ENCODE measurements around the gene CCNYL1. TPM values are rescaled to one million over a fixed set of nuclear protein-coding genes. Genes with fewer than 3 reads are reported as not detected.
"Not testable (repeated sequence)": the region's sequence is repeated elsewhere in the genome, so short reads cannot be mapped to it uniquely, and the experiment has no call there.

Gene CCNYL1
- 7.9 and 14.5 TPM in 2 replicates for total RNA-seq (2014; rRNA removed; shearing (Covaris generic))

DNA sequence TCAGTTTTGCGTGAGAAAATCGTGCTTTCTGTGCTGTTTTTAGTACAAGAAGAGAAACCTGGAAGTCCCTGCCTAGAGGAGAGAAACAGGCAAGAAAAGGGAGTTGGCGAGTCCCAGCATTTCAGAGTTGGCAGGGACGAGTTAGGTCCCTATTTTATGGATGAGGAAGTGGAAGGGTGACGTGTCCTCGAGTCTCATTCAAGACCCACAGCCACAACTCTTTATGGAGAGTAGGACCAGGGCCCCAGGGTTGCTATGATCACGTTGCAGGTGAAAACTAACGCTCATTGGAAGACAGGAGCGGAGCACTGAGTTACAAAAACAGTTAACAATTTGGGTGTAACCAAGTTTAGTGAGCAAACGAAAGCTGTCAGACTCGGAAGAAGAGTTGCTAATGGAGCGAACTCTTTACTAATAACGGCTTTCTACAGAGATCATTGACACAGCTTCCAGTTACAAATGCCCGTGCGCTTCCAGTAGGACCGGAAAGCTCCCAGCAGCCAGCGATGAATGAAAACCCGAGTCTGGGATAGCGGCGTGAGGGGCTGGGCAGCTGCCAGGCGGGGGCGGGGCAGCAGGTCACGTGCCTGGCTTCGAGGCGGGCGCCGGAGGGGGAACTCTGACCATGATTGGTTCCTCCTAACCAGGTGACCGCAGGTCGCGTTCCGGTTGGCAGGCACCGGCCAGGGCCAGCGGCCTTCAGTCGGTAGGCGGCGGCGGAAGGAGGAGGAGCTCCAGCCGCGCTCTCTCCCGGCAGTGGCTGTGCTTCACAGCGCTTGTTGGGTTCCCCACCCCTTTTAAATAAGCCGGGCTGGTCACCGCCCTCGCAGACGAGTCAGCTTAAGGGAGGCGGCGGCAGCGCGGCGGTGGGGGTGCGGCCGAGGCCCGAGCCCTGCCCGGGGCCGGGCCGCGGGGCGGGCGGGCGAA, at the start of gene CCNYL1:
CCNYL1 (plus strand) TSS at position 827 of the 927 bp plus-strand sequence. CDS start 257 bp downstream, outside the sequence.
- peak; percentile 98 for DNase-seq (ENCODE audit: low read depth)

DNA sequence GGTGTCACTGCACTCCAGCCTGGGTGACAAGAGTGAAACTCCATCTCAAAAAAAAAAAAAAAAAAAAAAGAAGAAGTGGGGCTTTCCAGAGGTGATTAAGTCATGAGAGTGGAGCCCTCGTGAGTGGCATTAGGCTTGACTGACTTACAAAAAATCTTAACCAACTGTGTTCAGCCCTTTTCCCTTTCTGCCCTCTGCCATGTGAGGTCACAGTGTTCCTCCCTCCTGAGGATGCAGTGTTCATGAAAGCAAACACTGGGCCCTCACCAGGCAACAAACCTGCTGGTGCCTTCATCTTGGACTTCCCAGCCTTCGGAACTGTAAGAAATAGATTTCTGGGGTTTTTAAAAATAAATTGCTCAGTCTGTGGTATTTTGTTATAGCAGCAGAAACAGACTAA, 49.2 kb upstream of the CCNYL1 start:
- DNase-seq (ENCODE audit: low read depth) = peak; percentile 7

DNA sequence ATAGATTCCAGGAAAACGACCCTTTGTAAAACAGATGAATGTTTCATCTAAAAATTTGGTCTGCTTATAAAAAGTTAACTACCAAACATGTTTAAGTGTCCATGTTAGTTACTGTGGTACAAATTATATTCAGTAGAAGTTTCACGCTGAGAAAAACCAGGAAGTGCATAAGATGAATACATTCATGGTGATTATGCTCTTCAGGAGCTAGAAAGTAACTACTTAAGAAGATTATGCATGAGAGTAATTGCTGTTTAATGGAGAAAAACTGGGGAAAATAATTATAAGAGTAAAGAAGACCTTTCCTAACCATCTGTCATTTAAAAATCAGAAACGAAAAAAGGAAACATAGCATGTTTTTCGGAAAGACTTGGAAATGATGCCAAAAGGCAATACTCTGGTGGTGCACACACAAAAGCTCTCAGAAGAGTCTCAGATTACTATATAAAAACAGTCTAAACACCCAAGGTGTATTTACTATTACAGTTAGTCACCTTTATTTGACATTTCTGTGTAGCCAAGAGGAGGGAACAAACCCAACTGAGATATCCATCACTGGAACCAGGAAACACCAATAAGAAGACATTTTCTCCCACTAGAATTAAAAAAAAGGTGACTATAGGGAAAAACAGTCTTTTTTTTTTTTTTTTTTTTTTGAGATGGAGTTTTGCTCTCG, 47.4 kb upstream of the CCNYL1 start:
- DNase-seq (ENCODE audit: low read depth) = no peak

DNA sequence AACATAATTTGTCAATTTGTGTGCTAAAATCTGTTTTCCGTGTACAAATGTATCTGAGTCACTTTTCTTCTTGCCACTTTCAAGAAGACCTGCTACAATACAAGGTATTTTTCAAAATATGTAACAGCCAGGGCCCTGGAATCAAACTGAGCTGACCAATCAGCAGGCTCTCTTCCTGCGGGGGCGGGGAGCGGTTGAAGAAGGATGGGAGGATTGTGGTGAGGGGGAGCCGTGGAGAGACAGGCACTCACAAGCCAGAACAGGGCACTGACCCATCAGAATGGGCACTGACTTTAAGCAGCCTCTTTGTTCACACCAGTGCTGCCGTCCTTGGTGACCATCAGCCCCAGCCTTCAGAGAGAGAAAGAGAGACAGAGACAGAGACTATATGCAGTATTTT, 40.6 kb upstream of the CCNYL1 start:
- no peak for DNase-seq (ENCODE audit: low read depth)

DNA sequence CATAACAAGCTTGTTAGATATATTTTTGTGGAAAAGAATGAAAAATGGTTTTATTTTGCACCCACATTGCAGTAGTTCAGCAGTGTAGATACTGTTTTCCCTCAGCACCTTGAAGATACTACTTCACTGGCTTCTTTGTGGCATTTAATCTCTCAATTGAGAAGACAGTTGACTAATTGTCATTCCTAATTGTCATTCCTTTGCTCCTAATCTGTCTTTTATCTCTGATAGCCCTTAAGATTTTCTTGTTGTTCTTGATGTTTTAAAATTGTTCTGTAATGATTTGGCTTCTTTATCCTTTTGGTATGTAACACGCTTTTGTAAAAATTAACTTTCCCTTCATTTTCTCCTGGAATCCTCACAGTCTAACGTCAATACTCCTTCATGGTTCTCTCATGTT, 38.0 kb upstream of the CCNYL1 start:
- DNase-seq (ENCODE audit: low read depth) = no peak

DNA sequence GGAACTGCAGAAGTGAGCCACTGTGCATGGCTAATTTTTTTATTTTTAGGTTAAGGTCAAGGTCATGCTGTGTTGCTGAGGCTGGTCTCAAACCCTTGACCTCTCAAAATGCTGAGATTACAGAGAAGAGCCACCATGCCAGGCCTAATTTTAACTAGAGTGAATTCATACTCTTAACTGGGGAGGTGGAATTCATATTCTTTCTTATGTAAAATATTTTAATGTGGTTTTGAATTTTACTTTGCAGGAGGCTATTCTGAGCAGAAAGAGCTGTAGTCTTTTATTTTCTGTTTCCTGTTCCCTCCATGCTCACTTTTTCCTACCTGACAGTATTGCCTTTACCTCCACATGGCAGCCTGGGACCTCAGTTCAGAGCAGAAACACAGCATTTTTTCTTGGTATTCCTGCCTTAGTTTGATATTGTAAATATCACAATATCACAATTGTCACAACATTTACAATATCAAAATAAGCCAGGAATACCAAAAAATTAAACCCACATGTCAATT, 37.1 kb upstream of the CCNYL1 start:
- no peak for DNase-seq (ENCODE audit: low read depth)

DNA sequence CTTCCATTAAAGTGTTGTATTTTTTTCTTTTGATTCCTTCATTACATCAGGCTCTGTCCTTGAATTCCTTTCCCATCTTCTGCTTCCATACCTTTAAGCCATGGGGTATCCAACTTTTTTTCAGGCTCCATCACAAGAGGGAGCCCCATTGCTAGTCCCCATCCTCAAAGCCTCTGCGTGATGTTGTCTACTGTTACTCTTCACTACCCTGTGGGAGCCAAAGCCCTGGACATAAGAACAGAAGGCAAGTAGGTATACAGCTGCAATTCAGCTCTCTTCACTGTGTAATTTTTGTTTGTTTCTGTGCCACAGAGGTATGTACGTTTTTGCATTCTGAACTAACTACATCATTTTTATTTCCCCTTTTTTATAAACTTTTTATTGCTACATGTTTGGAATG, 36.6 kb upstream of the CCNYL1 start:
- DNase-seq (ENCODE audit: low read depth) = no peak

DNA sequence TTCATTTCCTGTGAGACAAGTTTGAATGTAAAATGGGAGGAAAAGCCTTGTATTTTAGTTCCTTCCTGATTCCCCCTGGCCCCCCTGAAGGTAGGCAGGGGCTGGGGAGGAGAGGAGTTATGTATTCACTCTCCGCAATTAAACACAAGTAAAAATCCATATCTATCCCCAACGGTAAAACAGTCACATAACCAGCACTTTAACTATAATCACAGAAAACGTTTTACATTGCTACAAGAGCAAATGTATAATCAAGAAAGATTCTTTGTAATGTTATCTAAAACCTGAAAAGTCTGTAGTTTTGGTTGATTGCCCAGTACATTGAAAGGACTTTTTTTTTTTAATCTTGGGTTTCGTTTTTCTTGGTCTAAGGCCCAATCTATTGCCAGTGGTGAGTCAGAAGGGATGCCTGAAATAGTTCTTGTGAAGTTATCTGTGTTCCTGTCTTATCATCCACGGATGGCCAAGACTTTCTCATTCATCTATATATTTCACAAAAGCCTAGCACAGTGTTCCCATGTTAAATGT, 34.5 kb upstream of the CCNYL1 start:
- DNase-seq (ENCODE audit: low read depth) = peak; percentile 82

DNA sequence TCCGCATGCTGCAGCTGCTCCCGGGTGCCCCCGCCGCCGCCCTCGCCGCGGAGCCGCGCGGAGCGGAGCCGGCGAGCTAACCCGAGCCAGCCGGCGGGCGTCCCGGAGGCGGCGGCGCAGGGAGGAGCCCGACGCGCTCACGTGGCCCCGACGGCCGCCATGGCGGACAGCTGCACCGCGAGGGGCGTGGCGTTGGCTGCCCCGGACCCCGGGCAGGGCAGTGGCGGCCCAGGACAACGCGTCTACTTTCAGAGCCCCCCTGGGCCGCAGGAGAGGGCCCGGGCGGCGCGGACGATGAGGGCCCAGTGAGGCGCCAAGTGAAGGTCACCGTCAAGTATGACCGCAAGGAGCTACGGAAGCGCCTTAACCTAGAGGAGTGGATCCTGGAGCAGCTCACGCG, 30.0 kb upstream of the CCNYL1 start:
- no peak for DNase-seq (ENCODE audit: low read depth)

DNA sequence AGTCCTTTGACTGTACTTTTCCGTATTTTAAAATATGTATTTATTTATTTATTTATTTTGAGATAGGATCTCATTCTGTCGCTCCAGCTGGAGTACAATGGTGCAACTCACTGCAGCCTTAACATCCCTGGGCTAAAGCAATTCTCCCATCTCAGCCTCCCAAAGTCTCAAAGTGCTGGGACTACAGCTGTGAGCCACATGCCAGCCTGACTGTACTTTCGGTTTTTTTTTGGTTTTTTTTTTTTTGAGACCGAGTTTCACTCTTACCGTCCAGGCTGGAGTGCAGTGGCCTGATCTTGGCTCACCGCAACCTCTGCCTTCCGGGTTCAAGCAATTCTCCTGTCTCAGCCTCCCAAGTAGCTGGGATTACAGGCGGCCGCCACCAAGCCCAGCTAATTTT, 28.9 kb upstream of the CCNYL1 start:
- no peak for DNase-seq (ENCODE audit: low read depth)

DNA sequence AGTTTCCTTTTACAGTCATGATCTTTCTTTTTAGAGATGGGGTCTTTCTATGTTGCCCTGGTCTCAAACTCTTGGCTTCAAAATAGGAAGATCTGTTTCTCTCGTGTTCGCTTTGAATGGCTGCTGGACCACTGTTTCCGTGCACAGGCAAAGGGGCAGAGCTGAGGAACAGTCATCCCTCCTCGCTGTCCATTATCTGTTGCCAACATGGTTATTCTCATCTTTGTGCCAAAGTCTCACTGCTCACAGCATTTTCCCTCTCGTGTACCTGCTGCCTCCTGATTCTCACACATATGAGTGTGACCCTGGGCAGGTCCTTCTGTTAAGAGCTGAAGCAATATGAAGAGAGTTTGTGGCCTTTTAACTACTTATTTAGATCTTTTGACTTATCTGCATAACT, 28.0 kb upstream of the CCNYL1 start:
- DNase-seq (ENCODE audit: low read depth) = no peak

DNA sequence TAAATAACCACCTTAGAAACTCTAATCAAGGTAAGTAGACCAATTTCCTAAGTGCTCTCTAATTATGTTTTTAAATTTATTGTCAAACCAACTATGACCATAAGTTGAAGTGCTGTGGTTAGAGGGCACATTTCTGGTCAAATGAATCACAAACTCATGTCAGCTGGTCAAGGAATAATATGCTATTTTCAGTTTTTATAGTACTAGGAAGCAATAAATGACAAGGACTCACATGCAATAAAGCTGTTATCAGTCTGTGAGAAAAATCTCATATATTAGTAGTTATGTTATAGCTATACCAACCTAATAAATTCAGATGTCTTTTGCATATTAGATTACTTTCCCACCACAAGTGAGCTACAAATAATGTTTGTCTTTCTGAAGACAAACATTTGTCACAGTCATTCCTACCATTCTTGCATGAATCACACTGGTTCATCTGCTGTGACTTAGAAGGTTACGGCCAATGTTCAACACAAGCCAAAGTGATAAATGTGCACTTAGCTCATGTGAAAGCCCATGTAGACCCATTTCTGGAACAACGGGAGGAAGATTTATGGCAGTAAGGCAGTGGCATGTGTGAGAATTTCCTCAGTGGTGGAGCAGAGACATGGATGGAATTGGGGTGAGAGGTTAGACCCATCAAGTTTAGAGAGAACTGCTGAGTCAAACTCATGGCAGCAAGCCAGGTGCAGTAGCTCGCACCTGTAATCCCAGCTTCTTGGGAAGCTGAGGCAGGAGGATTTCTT, 27.4 kb upstream of the CCNYL1 start:
- DNase-seq (ENCODE audit: low read depth) = peak; percentile 92

DNA sequence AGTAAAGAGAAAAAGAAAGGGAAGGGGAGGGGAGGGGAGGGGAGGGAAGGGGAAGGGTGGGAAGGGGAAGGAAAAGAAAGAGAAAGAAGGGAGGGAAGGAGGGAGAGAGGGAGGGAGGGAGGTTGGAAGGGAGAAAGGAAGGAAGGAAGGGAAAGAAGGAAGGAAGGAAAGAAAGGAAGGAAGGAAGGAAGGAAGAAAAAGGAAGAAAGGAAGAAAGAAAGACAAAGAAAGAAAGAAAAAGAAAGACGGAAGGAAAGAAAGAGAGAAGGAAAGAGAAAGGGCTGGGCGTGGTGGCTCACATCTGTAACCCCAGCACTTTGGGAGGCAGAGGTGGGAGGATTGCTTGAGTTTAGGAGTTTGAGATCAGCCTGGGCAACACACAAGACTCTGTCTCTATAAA, 24.6 kb upstream of the CCNYL1 start:
- no peak for DNase-seq (ENCODE audit: low read depth)

DNA sequence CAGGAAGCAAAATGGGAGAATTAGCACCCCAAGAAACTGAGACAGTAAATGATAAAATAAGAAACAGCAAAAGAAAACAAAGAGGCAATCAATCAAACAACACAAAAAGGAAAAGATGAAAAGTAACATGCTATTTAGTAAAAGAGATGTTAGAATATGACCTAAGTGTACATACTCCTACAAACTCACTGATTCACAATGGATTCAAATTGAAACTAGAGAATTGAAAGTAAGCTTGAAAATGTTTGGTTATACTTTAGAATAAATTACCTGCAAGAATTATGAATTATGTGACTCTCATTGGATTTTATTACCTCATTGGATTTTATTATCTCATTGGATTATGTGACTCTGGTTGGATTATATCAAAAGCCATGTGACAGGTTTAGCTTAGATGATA, 22.8 kb upstream of the CCNYL1 start:
- DNase-seq (ENCODE audit: low read depth) = no peak

DNA sequence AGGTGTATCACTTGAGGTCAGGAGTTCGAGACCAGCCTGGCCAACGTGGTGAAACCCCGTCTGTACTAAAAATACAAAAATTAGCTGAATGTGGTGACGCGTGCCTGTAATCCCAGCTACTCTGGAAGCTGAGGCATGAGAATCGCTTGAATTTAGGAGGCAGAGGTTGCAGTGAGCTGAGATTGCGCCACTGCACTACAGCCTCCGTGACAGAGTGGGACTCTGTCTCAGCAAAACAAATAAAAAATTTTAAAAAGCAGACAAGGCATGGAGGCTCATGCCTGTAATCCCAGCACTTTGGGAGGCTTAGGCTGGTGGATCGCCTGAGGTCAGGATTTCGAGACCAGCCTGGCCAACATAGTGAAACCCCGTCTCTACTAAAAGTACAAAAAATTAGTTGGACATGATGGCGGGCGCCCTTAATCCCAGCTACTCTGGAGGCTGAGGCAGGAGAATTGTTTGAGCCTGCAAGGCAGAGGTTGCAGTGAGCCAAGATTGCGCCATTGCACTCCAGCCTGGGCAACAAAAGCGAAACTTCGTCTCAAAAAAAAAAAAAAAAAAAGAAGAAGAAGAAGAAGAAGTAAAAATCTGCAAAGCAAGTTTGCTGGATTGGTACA, 20.5 kb upstream of the CCNYL1 start:
- not testable (repeated sequence) for DNase-seq (ENCODE audit: low read depth)

DNA sequence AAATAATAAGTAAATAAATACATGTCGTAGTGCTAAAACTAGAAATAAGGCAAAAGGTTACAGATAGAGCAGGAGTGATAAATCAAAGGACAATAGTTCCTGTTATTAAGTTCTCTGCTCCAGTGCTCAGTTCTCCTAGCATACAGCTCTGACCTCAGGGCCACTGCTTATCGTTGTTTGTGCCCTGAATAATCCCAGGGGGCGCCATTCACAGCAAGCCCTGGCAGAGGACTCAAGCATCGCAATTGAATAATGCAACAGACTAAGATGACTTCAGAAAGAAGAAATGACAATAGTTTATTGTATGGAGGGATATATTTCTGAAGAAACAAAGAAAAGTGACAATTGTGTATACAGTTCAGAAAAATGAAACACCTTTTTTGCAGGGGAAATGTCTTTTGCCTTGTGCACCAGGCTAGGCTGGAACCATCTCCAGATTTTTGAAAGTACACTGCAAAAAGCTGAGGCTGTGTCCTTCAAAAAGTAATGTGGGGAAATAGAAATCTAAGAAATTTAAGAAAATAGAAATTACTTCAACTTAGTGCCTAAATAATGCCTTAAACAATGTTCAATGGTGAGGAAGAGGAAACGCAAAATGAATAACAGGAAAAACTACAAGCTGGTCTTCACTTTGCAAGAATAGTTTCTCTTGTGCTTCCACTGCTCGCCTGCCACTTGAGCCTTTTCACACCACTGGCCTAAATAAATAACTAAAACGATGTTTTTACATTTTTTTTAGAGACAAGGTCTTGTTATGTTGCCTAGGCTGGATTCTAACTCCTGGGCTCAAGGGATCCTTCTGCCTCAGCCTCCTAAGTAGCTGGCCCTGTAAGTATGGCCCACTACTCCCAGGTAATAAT, 19.0 kb upstream of the CCNYL1 start:
- peak; percentile 30 for DNase-seq (ENCODE audit: low read depth)

DNA sequence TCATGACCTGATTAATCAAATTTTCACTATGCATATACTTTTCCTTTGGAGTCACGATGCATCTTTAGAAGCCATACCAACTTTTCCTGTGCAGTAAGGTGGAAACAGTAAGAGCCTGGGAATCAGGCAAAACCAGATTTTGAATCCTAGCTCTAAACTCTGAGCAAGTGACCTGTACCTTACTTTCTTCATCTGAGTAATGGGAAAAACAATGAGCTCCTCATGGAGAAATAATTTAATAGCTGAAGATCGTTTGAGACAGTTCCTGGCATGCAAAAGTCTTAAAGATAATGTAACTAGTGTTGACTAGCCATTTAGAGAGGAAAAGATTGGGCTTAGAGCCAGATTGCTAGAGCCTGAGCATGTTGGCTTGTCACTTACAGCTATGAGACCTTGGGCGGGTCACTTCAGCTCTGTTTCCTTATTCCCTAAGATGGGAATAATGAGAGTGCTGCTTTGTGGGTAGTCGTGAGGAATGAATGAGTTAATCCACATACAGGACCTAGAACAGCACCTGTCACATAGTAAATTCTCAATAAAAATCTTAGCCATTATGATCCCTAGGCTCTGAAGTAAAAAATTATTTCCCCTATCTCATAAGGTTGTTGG, 17.7 kb upstream of the CCNYL1 start:
- no peak for DNase-seq (ENCODE audit: low read depth)

DNA sequence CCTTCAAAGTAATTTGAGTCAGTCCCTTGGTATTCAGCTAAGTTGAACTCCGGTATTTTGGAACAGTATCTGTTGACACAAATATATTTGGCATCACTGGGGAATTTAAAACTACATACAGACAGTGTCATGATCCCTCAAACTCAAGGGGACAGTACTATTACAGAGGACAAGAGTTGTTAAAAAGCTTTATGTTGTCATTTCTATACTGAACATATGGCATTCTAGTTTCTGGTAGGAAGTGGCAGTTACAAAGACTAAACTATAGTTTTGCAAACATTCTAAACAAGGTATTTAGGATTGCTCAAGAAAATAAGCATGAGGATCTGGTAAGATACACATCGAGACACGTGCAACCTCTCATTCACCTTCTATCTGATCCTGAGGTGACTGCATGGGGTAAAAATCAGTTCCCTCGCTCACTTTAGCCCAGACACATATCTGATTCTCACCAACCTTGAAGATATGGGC, 16.6 kb upstream of the CCNYL1 start:
- peak; percentile 28 for DNase-seq (ENCODE audit: low read depth)

DNA sequence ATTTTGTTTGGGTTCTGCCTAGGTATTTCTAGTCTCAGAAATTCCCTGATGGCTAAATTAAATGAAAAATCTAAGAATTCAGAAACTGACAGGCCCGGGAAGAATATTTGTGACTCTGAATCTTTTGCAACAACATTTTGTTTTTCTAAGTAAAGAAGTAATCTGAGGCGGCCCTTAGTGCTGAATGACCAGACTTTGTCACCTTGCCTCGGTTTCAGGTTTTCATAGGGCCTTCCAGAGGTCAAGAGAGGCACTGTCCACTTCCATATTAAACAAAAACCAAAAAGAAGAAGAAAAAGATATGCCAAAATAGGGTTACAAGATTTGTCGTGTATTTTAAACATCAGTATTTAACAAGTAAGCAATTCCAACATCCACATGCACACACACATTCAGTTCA, 16.1 kb upstream of the CCNYL1 start:
- no peak for DNase-seq (ENCODE audit: low read depth)

DNA sequence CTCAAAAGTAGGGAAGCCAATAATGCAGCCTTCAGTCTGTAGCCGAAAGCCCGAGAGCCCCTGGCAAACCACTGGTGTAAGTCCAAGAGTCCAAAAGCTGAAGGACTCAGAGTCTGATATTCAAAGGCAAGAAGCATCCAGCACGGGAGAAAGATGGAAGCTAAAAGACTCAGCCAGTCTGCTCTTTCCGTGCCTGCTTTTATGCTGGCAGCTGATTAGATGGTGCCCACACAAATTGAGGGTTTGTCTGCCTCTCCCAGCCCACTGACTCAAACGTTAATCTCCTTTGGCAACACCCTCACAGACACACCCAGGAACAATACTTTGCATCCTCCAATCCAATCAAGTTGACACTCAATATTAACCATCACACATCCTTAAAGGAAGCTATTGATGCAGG, 14.5 kb upstream of the CCNYL1 start:
- DNase-seq (ENCODE audit: low read depth) = not testable (repeated sequence)

Measured in M059J (cell line).